PFSK-1 (cell line): ENCODE results near the gene CA5B. TPM values are rescaled to one million over a fixed set of nuclear protein-coding genes. Genes with fewer than 3 reads are reported as not detected.

Experiments used
- FOXP2 ChIP-seq: optimal IDR thresholded peaks from 2 replicates; pipeline ENCODE3; 2011; ENCODE audit warnings: borderline replicate concordance, control low read depth, inconsistent platforms; ENCODE audit not compliant: insufficient read depth; ENCODE audit errors: extremely low read length, extremely low read depth
- POLR2AphosphoS5 ChIP-seq: IDR thresholded peaks from 2 replicates; pipeline ENCODE4 v1.6.1; 2012; ENCODE audit warnings: low read depth, mild to moderate bottlenecking, control low read depth, low read length, moderate library complexity
- REST ChIP-seq, 2 experiments: IDR thresholded peaks; 2 replicates each; pipeline versions ENCODE4 v1.6.1 to v1.8.0; 2011 to 2012; ENCODE audit warnings: low read depth in 2 of 2, low read length in 2 of 2, control low read depth in 1 of 2, inconsistent platforms in 1 of 2, mild to moderate bottlenecking in 1 of 2, moderate library complexity in 1 of 2; ENCODE audit not compliant: insufficient read depth in 1 of 2
- SIN3A ChIP-seq: IDR thresholded peaks from 2 replicates; pipeline ENCODE4 v1.6.1; 2012; ENCODE audit warnings: mild to moderate bottlenecking, low read length, moderate library complexity, borderline replicate concordance; ENCODE audit not compliant: insufficient read depth
- TAF1 ChIP-seq: IDR thresholded peaks from 2 replicates; pipeline ENCODE4 v1.6.1; 2012; ENCODE audit warnings: low read length, control low read depth, borderline replicate concordance; ENCODE audit not compliant: insufficient read depth
- polyA plus RNA-seq: library from polyadenylated mRNA; unstranded; fragments of >200 nt; gene quantifications from one replicate; pipeline ENCODE4 v1.2.1, GENCODE V29; 2012; ENCODE audit warnings: low read depth, missing spikeins; ENCODE audit not compliant: insufficient read length

CA5B gene
- polyA plus RNA-seq = 1.4 TPM

GRCh38 chrX:15737959-15738902 is at the start of gene CA5B:
CA5B (plus strand) TSS chrX:15738270; CDS start chrX:15750024, 11,754 bp downstream.
- no peak for TF ChIP-seq REST (IDR thresholded peaks at IDR 0.05; ENCODE audit: insufficient read depth in 1 of 2, low read depth in 2 of 2, low read length in 2 of 2)
- TF ChIP-seq FOXP2 = peak; percentile 67

- TF ChIP-seq FOXP2 (no peak), POLR2AphosphoS5 (no peak), REST (IDR thresholded peaks at IDR 0.05; ENCODE audit: insufficient read depth in 1 of 2, low read depth in 2 of 2, low read length in 2 of 2) (no peak), SIN3A (no peak), TAF1 (no peak)
These were observed 43.1 kb upstream of the CA5B start for GRCh38 chrX:15694941-15695451.

DNA sequence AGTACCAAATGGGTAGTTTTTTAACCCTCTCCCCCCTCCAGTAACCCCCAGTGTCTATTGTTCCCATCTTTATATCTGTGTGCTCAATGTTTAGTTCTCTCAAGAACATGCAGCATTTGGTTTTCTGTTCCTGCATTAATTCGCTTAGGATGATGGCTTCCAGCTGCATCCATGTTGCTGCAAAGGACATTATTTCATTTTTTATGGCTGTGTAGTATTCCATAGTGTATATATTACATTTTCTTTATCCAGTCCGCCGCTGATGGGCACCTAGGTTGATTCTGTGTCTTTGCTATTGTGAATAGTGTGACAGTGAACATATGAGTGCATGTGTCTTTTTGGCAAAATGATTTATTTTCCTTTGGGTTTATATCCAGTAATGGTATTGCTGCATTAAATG is 41.6 kb upstream of the CA5B start:
- TF ChIP-seq TAF1 (no peak), REST (IDR thresholded peaks at IDR 0.05; ENCODE audit: insufficient read depth in 1 of 2, low read depth in 2 of 2, low read length in 2 of 2) (no peak), POLR2AphosphoS5 (no peak), SIN3A (no peak), FOXP2 (no peak)

- no peak for TF ChIP-seq POLR2AphosphoS5
- TF ChIP-seq TAF1 = no peak
- TF ChIP-seq REST (IDR thresholded peaks at IDR 0.05; ENCODE audit: insufficient read depth in 1 of 2, low read depth in 2 of 2, low read length in 2 of 2) = no peak
- TF ChIP-seq SIN3A = no peak
- TF ChIP-seq FOXP2 = no peak
These were observed 35.3 kb upstream of the CA5B start for GRCh38 chrX:15702488-15703371.
